IPS-18c (cell line): ENCODE data around the gene ATPAF2.

ENCODE experiments used
- H3K4me3 ChIP-seq: 2 replicates; pipeline ENCODE4 v1.7.0; 2013; ENCODE audit warnings: low read depth, mild to moderate bottlenecking, low read length, moderate library complexity; ENCODE audit not compliant: insufficient read depth
- H3K9me3 ChIP-seq: one replicate; pipeline ENCODE4 v1.6.1; 2013; ENCODE audit warnings: mild to moderate bottlenecking, low read length, moderate library complexity; ENCODE audit not compliant: control insufficient read depth, insufficient read depth

ATPAF2 gene

DNA sequence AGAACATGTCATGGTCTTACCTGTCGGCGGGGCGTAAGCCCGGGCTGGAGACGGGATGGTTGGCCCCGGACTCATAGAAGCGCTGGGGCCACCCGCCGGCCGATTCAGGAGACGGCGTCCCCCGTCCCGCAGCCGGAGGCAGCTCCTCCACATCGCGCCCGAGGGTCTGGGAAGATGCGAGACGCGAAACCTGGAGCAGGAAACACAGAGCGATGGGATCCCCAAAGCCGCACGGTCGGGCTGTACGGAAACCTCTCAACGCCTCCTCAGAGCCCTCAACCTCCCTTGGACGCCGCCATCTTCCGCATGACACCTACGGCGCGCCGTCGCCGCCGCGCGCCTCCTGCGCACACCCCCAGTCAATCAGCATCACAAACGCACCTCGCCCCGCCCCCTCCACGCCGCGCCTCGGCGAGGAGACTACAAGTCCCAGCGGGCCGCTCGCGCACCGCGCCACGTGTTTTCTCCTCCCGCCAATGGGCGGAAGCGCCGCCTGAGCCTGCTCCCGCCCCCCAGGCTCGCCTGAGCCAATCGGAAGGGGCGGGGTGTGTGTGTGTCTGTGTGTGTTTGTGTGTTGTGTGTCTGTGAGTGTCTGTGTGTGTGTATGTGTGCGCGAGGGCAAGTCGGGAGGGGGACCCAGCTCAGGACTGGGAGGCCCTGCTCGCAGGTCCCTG is at the start of gene ATPAF2, which contains the start of gene GID4:
Gene ATPAF2, minus strand, starts transcription at position 308 of the 674 bp plus-strand sequence. Its CDS starts 155 bp downstream, at position 153.
Gene GID4, plus strand, starts transcription at position 548 of the 674 bp plus-strand sequence. Its CDS starts 57 bp downstream, at position 605.
- no peaks in the 10 kb centered on the region for H3K9me3 ChIP-seq
- H3K4me3 ChIP-seq, result peak within 1 kb of the TSS; percentile 77

DNA sequence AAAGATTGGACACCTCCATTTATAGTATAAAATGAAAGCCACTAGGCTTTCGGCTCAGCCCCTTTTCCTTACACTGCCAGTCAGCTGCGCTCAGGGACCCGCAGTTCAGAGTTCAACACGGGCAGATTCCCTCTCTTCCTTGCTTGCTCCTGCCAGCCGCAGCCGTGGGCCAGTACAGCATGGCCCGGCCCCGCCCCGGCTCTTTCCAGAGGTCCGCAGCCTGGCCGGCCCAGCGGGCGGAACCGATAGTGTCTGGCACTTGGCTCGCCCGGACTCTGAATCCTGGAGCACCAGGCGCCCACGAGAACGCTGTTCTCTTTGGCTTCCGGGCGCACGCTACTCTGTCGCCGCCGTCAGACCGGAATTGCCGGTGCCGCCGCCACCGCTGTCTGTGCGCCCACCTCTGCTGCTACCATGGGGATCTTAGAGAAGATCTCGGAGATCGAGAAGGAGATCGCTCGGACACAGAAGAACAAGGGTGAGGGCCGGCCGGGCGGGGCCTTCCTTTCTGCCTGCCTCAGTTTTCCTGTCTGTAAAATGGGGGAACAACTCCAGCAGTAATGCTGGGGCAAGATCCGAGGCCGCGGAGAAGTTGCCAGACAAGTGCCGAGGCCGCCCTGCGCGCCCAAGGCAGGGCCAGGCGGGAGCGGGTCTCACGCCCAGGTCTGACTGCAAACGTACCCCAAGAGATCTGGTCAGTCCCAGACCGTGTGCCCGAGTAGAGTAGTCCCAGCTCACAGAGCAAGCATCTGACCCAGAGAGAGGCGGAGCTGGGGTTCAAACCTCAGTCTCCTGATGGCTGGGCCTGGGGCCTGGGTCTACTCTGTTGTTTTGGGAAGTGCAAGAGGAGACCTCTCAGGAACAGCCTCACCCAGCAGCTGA is 48.9 kb upstream of the ATPAF2 start, which contains the start of gene DRG2:
Gene DRG2, plus strand, starts transcription at position 339 of the 882 bp plus-strand sequence. Its CDS starts 76 bp downstream, at position 415.
- Histone ChIP-seq H3K9me3 (no peaks in the 10 kb centered on the region), H3K4me3 (peak within 1 kb of the TSS; percentile 92)

- H3K9me3 ChIP-seq, result no peaks in the 10 kb centered on the region
- no peak overlapping the region for H3K4me3 ChIP-seq
Measured at GRCh38 chr17:18084256-18084655, 45.3 kb upstream of the ATPAF2 start.

- H3K9me3 ChIP-seq, result no peaks in the 10 kb centered on the region
- H3K4me3 ChIP-seq, result no peak overlapping the region
Measured at GRCh38 chr17:18079543-18079942, 40.6 kb upstream of the ATPAF2 start.

GRCh38 chr17:18076936-18077335 is 38.0 kb upstream of the ATPAF2 start:
- Histone ChIP-seq H3K9me3 (no peaks in the 10 kb centered on the region), H3K4me3 (no peak overlapping the region)

DNA sequence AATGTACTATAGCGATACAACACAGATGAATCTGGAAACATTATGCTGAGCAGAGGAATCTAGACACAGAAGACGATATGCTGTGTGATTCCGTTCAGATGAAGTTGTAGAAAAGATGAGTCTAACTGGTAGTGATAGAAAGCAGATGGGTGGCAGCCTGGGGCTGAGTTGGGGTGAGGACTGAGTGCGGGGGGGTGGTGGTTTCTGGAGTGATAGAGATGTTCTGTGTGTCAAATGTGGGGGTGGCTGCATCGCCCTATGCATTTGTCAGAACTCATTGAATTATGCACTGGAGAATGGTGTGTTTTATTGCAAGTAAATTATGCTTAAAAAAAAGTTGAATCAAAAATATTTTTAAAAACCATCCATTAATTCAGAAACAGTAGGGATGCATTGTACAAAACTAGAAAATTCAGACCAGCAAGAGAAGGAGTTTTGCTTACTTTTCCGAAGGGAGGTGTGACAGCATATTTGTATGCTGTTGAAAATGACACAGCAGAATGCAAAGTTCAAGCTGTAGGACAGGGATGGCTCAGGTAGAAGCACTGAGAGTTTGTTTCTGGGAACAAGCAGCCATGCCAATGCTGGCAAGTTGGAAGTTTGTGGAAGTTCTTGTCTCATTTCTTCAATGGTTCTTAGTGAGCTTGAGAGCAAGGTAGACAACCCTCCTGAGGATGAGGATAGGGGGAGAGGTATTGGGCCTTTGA is 35.8 kb upstream of the ATPAF2 start:
- H3K4me3 ChIP-seq, result no peak overlapping the region
- no peaks in the 10 kb centered on the region for H3K9me3 ChIP-seq

DNA sequence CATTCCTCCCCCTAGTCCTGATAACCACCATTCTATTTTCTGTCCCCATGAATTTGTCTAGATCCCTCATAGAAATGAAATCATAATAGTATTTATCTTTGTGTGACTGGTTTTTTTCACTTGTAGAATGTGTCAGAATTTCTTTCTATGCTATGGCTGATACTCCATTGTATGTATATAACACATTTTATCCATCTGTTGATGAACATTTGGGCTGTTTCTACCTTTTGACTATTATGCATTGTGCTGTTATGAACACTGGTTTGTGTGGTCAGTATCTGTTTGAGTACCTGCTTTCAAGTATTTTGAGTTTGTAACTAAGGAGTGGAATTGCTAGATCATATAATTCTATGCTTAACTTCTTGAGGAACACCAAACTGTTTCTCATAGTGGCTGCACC is 32.8 kb upstream of the ATPAF2 start:
- Histone ChIP-seq H3K9me3 (no peaks in the 10 kb centered on the region), H3K4me3 (no peak overlapping the region)

- no peaks in the 10 kb centered on the region for H3K9me3 ChIP-seq
- H3K4me3 ChIP-seq, result no peak overlapping the region
Measured at GRCh38 chr17:18070861-18071340, 31.9 kb upstream of the ATPAF2 start.

DNA sequence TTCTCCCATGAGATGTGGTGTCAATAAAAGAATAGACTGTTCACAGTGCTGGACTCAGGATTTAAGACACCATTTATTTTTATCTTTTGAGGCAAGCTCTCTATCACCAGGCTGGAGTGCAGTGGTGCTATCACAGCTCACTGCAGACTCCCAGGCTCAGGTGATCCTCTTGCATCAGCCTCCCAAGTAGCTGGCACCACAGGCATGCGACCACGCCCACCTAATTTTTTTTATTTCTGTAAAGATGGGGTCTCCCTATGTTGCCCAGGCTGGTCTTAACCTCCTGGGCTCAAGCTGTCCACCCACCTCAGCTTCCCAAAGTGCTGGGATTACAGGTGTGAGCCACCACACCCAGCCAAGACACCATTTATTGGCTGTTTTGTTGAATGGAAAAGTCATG is 30.1 kb upstream of the ATPAF2 start:
- Histone ChIP-seq H3K4me3 (no peak overlapping the region), H3K9me3 (no peaks in the 10 kb centered on the region)

- Histone ChIP-seq H3K4me3 (no peak overlapping the region), H3K9me3 (no peaks in the 10 kb centered on the region)
Measured at GRCh38 chr17:18066866-18067265, 27.9 kb upstream of the ATPAF2 start.

GRCh38 chr17:18065546-18065945 is 26.6 kb upstream of the ATPAF2 start:
- H3K9me3 ChIP-seq, result no peaks in the 10 kb centered on the region
- no peak overlapping the region for H3K4me3 ChIP-seq

DNA sequence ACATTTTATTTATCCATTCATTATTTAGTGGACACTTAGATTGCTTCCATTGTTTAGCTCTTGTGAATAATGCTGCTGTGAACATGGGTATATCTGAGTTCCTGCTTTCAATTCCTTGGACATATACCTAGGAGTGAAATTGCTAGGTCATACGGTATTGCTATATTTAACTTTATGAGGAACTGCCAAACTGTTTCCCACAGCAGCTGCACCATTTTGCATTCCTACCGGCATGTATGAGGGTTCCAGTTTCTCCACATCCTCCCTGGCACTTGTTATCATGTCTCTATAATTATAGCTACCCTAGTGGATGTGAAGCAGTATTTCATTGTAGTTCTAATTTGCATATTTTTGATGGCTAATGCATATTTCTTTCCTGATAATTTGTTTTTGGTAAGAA is 25.1 kb upstream of the ATPAF2 start:
- no peak overlapping the region for H3K4me3 ChIP-seq
- H3K9me3 ChIP-seq, result no peaks in the 10 kb centered on the region

- H3K9me3 ChIP-seq, result no peaks in the 10 kb centered on the region
- H3K4me3 ChIP-seq, result no peak overlapping the region
Measured at GRCh38 chr17:18059283-18059682, 20.3 kb upstream of the ATPAF2 start.

DNA sequence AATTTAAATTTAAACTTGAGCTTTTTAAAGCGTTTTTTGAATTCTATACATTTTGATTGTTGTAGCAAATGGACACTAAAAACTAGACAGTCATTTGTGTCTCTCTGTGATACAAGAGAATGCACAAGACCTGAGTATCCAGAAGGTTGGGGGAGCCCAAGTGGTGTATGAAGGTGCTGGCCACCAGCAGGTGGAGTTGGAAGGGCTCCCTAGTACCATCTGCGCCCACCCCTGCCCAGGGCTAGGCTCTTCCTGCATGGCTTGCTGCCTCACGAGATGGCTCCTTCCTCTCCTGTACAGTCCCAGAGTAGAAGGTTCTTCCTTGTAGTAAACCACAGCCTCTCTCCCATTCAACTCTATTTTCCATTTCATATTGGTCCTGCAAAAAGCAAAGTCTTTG is 17.2 kb upstream of the ATPAF2 start:
- Histone ChIP-seq H3K9me3 (no peaks in the 10 kb centered on the region), H3K4me3 (no peak overlapping the region)

DNA sequence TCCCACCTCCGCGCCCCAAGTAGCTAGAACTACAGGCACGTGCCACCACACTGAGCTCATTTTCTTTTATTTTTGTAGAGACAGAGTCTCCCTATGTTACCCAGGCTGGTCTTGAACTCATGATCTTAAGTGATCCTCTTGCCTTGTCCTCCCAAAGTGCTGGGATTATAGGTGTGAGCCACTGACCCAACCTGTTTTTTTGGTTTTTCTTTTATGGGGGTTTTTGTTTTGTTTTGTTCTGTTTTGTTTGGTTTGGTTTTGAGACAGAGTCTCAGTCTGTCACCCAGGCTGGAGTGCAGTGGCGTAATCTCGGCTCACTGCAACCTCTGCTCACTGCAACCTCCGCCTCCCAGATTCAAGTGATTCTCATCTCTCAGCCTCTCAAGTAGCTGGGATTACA is 16.6 kb upstream of the ATPAF2 start:
- no peaks in the 10 kb centered on the region for H3K9me3 ChIP-seq
- no peak overlapping the region for H3K4me3 ChIP-seq

GRCh38 chr17:18045691-18046350 is 6.9 kb upstream of the ATPAF2 start:
- H3K9me3 ChIP-seq, result no peaks in the 10 kb centered on the region

DNA sequence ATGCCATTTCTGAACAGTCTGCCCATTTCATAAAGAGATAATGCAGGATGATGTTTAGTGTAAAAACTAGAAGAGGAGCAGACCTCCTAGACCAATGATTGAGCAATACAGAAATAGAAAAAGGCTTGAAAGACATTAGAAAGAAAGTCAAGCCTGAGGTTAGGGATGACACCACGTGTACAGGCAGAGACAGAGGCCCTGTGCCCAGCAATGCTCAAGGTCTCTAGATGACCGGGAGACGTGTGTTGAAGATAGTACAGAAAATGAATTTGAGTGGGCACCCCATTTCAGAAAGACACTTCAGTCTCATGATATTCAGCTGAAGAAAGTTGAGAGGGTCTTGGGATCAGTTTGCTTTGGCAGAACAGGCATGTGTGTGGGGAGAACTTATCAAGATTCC is 5.6 kb upstream of the ATPAF2 start:
- no peaks in the 10 kb centered on the region for H3K9me3 ChIP-seq
- no peak overlapping the region for H3K4me3 ChIP-seq

More at GRCh38 chr17:18045691-18046350, 6.9 kb upstream of the ATPAF2 start:
- no peak overlapping the region for H3K4me3 ChIP-seq
